ENCODE data around the gene AP4M1.
A peak's percentile ranks its signal among the peaks of the same experiment; 100 is the strongest.
"Not testable (repeated sequence)": the region's sequence is repeated elsewhere in the genome, so short reads cannot be mapped to it uniquely, and the experiment has no call there.

AP4M1 gene

GRCh38 chr7:100107890-100108289 is 6.4 kb downstream of the AP4M1 start:
- no peak for DNase-seq (ENCODE audit: low spot score)

GRCh38 chr7:100109521-100110163 is 8.2 kb downstream of the AP4M1 start:
- DNase-seq (ENCODE audit: low spot score), result no peak

DNA sequence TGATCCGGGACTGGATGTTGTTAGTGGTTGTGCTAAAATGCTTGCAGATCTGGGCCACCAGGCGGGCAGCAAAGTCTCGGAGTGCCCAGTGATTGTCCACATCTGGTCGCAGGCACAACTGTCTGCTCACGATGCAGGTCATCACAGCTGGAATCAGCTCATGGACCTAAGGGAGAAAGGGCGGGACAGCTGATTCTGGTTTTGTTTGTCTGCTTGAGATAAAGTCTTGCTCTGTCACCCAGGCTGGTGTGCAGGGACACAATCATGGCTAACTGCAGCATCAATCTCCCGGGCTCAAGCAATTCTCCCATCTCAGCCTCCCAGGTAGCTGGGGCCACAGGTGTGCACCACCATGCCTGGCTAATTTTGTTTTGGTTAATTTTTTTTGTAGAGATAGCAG is 9.7 kb downstream of the AP4M1 start:
- DNase-seq (ENCODE audit: low spot score), result no peak

DNA sequence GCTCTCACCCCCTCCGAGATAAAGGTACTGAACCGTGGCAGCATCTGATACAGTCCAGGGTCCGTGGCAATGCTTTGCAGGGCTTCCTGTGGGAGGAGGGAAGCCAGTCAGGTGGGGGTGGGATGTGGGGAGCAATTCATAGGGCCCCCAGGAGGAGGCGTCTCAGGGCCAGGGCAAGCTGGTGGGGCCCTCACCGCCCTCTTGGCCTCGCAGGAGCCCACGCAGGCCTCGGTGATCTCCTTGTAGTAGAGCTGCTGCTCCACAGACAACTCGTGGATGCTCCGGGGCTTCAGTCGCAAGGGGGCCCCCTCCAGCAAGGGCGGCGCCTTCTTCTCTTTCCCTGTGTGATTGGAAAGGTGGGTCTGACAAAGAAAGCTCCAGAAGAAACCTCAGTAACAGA is 10.5 kb downstream of the AP4M1 start:
- no peak for DNase-seq (ENCODE audit: low spot score)

- DNase-seq (ENCODE audit: low spot score), result no peak
Measured at GRCh38 chr7:100115026-100115425, 13.6 kb downstream of the AP4M1 start.

DNA sequence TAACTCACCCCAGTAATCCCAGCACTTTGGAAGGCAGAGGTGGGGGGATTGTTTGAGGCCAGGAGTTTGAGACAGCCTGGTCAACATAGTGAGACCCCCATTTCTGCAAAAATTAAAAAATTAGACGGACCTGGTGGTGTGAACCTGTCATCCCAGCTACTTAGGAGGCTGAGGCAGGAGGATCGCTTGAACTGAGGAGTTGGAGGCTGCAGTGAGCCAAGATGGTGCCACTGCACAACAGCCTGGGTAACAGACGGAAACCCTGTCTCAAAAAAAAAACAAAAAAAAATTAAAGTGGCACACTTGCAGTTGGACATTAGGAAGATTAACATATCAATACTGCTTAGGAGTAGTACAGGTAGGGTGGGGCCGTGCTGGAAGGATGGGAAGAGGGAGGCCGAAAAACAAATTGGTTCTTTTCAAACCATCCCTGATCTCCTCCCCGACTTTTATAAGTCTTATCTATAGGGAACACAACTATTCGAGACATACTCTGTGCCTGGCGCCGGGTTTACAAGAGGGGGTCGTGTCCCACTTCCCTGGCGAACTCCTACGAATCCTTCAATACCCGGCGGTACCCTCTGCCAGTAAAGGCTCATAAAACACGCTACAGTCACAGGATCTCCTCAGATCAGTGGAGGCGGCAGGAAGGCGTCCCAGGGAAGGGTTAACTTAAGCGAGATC is 17.1 kb downstream of the AP4M1 start:
- no peak for DNase-seq (ENCODE audit: low spot score)

GRCh38 chr7:100119072-100119969 is 17.9 kb downstream of the AP4M1 start, which contains the start of the genes CNPY4 and TAF6:
Gene CNPY4, plus strand, starts transcription at chr7:100119634. Its CDS starts 111 bp downstream, at chr7:100119745.
Gene TAF6, minus strand, starts transcription at chr7:100119358. Its CDS starts 5,149 bp downstream, at chr7:100114209.
- peak; percentile 100 for DNase-seq (ENCODE audit: low spot score)

DNA sequence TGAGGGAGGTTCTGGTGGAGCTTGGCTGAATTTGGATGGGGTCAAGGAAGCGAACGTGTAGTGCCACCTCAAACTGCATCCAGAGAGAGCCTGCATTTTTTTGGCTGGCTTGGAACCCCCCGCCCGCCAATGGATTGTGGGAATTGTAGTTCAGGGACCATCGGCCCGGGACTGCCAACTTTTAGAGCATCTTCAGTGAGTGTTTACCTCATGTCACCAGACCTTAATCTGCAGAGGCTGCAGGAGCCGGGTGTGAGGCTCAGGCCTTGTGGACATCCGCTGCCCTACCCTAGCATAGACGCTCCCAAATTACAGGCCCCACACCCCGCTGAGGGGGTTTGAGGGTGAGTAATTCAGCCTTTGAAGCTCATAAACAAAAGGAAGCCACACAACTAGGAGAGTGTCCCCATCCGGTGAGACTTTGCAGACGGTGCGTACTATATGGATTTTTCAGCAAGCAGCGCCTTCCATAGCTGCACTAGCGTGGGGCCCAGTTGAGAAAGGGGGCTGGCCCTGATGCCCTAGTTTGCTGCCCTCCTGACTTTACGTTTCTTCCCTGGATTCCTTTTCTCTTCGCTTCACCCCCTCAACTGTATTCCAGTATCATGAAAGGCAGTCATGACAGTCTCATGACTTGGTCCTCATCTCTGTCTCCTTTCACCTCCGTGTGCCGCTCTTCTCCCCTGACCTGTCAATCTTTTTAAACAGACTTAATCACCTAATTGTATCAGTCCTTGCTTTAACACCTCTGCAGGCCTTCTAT is 18.7 kb downstream of the AP4M1 start:
- DNase-seq (ENCODE audit: low spot score), result peak; percentile 82

GRCh38 chr7:100120733-100121036 is 19.2 kb downstream of the AP4M1 start:
- DNase-seq (ENCODE audit: low spot score), result no peak

DNA sequence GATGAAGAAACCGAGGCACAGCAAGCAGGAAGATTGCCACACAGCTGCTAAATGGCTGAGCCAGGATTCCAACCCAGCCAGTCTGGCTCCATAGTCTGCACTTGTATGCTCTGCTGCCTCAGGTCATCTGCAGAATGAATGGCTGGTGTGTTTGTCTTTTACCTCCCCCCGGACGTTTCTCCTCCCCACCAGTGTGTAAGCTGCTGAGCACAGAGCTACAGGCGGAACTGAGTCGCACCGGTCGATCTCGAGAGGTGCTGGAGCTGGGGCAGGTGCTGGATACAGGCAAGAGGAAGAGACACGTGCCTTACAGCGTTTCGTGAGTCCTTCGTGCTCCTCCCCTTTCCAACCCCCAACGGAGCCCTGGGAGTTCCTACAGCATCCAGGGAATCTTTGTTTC is 20.6 kb downstream of the AP4M1 start:
- DNase-seq (ENCODE audit: low spot score), result no peak

- DNase-seq (ENCODE audit: low spot score), result no peak
Measured at GRCh38 chr7:100122568-100122967, 21.1 kb downstream of the AP4M1 start.

- DNase-seq (ENCODE audit: low spot score), result no peak
Measured at GRCh38 chr7:100124301-100125230, 23.1 kb downstream of the AP4M1 start.

GRCh38 chr7:100126239-100126930 is 24.9 kb downstream of the AP4M1 start:
- DNase-seq (ENCODE audit: low spot score), result no peak

DNA sequence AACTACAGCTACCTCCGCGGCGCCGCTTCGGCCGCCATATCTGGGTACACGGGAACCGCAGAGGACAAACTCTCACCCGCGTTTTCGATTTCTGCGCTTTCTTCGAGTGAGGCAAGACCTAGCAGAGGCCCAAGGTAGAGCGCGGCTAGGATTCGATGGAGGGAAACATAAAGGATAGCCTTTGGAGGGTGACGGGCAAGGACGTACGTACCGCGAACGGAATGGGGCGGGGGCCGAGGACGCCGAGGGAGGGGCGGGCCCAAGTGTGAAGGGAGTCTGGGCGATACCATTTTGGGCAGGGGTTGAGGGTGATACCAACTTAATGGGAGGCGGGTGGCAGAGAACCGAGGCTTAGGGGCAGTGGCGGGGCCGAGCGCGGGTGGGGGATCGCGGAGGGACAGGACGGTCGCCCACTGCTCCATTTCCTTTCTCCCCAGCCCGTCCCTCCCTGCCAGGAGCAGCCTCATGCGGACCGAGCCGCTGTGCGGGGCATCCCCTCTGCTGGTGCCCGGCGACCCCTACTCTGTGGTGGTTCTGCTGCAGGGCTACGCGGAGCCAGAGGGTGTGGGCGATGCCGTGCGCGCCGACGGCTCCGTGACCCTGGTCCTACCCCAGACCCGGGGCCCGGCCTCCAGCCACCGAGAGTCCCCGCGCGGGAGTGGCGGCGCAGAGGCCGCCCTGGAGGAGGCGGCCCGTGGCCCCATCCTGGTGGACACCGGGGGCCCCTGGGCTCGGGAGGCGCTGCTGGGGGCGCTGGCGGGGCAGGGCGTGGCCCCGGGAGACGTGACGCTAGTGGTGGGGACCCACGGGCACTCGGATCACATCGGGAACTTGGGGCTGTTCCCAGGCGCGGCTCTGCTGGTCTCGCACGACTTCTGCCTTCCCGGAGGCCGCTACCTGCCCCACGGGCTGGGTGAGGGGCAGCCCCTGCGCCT is 25.8 kb downstream of the AP4M1 start, which contains the start of gene MBLAC1:
Gene MBLAC1 (plus strand): TSS at position 37 of the 935 bp plus-strand sequence. CDS start 429 bp downstream, at position 466.
- DNase-seq (ENCODE audit: low spot score), result peak; percentile 95

- DNase-seq (ENCODE audit: low spot score), result no peak
Measured at GRCh38 chr7:100127866-100128636, 26.6 kb downstream of the AP4M1 start.

GRCh38 chr7:100128637-100128963 is 27.2 kb downstream of the AP4M1 start:
- DNase-seq (ENCODE audit: low spot score), result no peak

DNA sequence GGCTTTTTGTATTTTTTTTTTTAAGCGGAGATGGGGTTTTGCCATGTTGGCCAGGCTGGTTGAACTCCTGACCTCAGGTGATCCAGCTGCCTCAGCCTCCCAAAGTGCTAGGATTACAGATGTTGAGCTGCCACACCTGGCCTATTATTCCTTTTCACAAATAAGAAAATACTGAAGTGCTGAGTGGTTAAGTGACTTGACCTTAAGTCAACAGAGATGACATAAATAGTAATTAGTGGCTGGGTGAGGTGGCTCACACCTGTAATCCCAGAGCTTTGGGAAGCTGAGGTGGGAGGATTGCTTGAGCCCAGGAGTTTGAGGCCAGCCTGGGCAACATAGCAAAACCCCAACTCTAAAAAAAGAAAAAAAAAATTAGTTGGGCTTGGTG is 28.8 kb downstream of the AP4M1 start:
- not testable (repeated sequence) for DNase-seq (ENCODE audit: low spot score)

Data from AG08395 (cell line).